ENCODE data around the gene CYBA. TPM values are rescaled to one million over a fixed set of nuclear protein-coding genes. Genes with fewer than 3 reads are reported as not detected.

CYBA gene
- total RNA-seq, 3 donors from 2014 or later (not counting 1 experiment from before 2014, with no cell fraction given): 1,001 to 1,351 (median 1,051) TPM

- Histone ChIP-seq H3K9me3 (ENCODE audit: control insufficient read depth, insufficient read depth, low read length) (no peaks in the 10 kb centered on the region), H3K27me3 (ENCODE audit: control insufficient read depth, insufficient read depth, low read length) (no peaks in the 10 kb centered on the region), H3K4me1 (ENCODE audit: control insufficient read depth, insufficient read depth, low read length) (peaks cover 47% of the 10 kb centered on the region), H3K36me3 (ENCODE audit: control insufficient read depth, insufficient read depth, low read length) (peaks cover 40% of the 10 kb centered on the region), H3K4me3 (ENCODE audit: low read length) (no peak overlapping the region), H3K27ac (ENCODE audit: low read length) (peak overlapping the region; percentile 24)
- TF ChIP-seq CTCF (IDR thresholded peaks at IDR 0.05): no peak
- Mint-ChIP-seq H3K27me3 (ENCODE audit: low read depth in 2 of 2) (no peaks in the 10 kb centered on the region), H3K27ac (peak overlapping the region; percentile 75 to 97), H3K36me3 (no peaks in the 10 kb centered on the region), H3K4me1 (peaks cover 22 to 41% of the 10 kb centered on the region in 2 donors), H3K4me3 (no peak overlapping the region), H3K9me3 (no peaks in the 10 kb centered on the region)
- DNase-seq (no peak), ATAC-seq (no peak)
- 98% methylated on average over 19 of the region's 19 CpGs for WGBS (ENCODE audit: insufficient coverage)
- intact Hi-C loops (cut with micrococcal nuclease): no loop called here
Measured at GRCh38 chr16:88622125-88622524, 28.7 kb downstream of the CYBA start.

DNA sequence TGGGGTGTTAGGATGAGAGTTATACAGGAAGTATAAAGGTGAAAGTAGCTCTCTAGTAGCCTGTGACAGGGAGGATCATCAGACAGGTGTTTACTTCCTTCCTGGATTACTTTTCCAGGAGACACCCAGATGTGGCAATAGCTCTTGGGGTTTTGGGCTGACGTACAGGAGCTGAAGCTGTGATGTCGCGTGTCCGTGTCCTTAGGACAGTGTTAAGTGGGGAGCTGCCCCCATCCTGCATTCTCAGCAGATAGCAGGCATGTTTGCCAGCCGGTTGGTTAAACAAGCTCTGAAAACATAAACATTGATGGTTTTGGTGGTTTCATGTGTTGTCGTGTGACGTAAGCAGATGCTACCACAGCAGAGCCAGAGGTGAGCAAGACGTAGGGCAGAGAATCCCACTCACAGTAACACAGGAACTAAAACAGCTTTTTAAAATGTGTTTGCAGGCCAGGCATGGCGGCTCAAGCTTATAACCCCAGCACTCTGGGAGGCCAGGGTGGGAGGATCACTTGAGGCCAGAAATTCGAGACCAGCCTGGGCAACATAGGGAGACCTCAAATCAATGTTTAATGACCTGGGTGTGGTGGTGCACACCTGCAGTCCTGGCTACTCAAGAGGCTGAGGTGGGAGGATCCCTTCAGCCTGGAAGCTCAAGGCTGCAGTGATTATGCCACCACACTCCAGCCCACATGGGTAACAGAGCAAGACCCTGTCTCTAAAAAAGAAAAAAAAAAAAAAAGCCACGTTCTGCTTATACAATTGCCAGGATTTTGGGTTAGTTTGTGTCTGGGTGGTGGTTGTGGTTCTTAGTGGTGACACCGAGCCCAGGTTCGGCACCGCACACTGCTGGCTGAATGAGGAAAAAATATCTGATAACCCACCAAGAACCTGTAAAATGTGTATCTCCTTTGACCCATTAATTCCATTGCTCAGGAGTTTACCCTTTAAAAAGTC lies 30.7 kb downstream of the CYBA start:
- H3K27me3 Mint-ChIP-seq (ENCODE audit: low read depth in 2 of 2): no peaks in the 10 kb centered on the region
- H3K4me3 Mint-ChIP-seq: peak overlapping the region; percentile 77
- DNase-seq: peak; percentile 78 to 94
- peak; percentile 80 to 92 (median 87) for ATAC-seq
- 33% methylated on average over 13 of the region's 14 CpGs for WGBS (ENCODE audit: insufficient coverage)
- Histone ChIP-seq H3K36me3 (ENCODE audit: control insufficient read depth, insufficient read depth, low read length) (peaks cover 34% of the 10 kb centered on the region), H3K4me1 (ENCODE audit: control insufficient read depth, insufficient read depth, low read length) (peaks cover 47% of the 10 kb centered on the region), H3K9me3 (ENCODE audit: control insufficient read depth, insufficient read depth, low read length) (no peaks in the 10 kb centered on the region), H3K27me3 (ENCODE audit: control insufficient read depth, insufficient read depth, low read length) (no peaks in the 10 kb centered on the region), H3K4me3 (ENCODE audit: low read length) (no peak overlapping the region), H3K27ac (ENCODE audit: low read length) (peak overlapping the region; percentile 93)
- H3K36me3 Mint-ChIP-seq: no peaks in the 10 kb centered on the region
- TF ChIP-seq CTCF (IDR thresholded peaks at IDR 0.05): no peak
- H3K4me1 Mint-ChIP-seq: peaks cover 29 to 50% of the 10 kb centered on the region in 2 donors
- intact Hi-C loops (cut with micrococcal nuclease): loop anchor here (1.0 kb wide), 6 partner anchors 13 to 164 kb away; partner anchors contain the start of genes CYBA and SNAI3
- H3K27ac Mint-ChIP-seq: peak overlapping the region; percentile 96 to 97
- no peaks in the 10 kb centered on the region for H3K9me3 Mint-ChIP-seq

- WGBS (ENCODE audit: insufficient coverage): 96% methylated on average over 19 of the region's 19 CpGs
Measured at GRCh38 chr16:88618956-88619667, 31.7 kb downstream of the CYBA start.

More at GRCh38 chr16:88618956-88619667, 31.7 kb downstream of the CYBA start:
- peaks cover 47% of the 10 kb centered on the region for H3K4me1 ChIP-seq (ENCODE audit: control insufficient read depth, insufficient read depth, low read length)
- Mint-ChIP-seq H3K27ac (peak overlapping the region; percentile 96 to 97), H3K36me3 (no peaks in the 10 kb centered on the region), H3K4me1 (peaks cover 29 to 52% of the 10 kb centered on the region in 2 donors), H3K9me3 (no peaks in the 10 kb centered on the region), H3K4me3 (peak overlapping the region; percentile 77), H3K27me3 (ENCODE audit: low read depth in 2 of 2) (no peaks in the 10 kb centered on the region)
- H3K4me3 ChIP-seq (ENCODE audit: low read length): no peak overlapping the region
- intact Hi-C loops (cut with micrococcal nuclease): no loop called here
- no peak for DNase-seq
- peak overlapping the region; percentile 93 for H3K27ac ChIP-seq (ENCODE audit: low read length)
- H3K9me3 ChIP-seq (ENCODE audit: control insufficient read depth, insufficient read depth, low read length): no peaks in the 10 kb centered on the region
- no peaks in the 10 kb centered on the region for H3K27me3 ChIP-seq (ENCODE audit: control insufficient read depth, insufficient read depth, low read length)
- no peak for TF ChIP-seq CTCF (IDR thresholded peaks at IDR 0.05)
- no peak for ATAC-seq
- peaks cover 27% of the 10 kb centered on the region for H3K36me3 ChIP-seq (ENCODE audit: control insufficient read depth, insufficient read depth, low read length)
